ENCODE measurements around the gene TYW3.

TYW3 gene

GRCh38 chr1:74811436-74812179 lies 78.7 kb downstream of the TYW3 start:
- peak; percentile 31 for DNase-seq

DNA sequence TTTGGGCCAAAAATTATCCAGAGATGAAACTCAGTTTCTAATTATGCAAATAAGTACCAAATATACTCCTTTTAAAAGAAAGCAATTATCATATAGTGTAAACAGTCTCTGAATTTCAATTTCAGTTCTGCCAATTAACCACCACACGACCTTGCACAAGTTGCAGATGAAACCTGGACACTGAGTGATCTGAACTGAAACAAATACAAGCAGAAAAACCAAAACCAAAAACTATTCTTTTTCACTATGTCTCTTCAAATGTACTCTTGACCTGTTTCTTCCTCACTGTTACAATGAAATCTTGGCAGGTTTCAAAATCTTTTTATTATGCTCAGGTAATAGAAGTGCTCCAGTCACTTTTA lies 79.2 kb downstream of the TYW3 start:
- no peak for DNase-seq
